ENCODE results near the gene VN1R5.

Gene VN1R5

DNA sequence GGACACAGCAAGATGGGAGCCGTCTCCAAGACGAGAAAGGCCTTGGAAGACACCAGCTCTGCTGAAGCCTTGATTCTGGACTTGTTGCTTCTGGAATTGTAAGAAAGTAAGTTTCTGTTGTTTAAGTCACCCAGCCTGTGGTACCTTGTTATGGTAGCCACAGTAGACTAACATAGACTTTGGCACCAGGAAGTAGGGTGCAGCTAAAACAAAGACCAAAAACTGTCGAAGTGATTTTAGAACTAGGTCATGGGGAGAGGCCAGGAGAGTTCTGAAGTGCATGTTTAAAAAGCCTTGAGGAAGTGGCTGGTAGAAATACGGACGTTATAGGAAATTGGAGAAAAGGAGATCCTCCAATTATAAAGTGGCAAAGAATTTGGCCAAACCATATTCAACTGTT, 47.3 kb downstream of the VN1R5 start:
- DNase-seq, result no peak

DNA sequence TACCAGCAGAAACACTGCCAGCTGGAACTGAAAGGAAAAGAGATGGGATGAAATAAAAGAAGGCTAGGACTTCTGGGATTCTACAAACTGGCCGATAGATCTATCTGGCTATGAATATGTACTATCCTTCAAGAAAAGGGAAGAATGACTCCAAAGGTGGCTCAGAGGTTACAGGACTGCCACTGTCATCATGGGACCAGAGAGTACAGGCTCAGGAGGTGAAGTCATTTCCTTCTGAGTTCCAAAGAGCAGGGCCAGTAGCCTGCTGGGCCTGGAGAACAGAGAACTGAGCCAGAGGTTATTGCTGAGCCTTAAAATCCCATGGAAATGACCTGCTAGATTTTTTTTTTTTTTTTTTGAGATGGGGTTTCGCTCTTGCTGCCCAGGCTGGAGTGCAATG, 48.2 kb downstream of the VN1R5 start:
- DNase-seq, result no peak
